A549 (cell line): Measurements from ENCODE around the gene CFAP77. TPM values are rescaled to one million over a fixed set of nuclear protein-coding genes. Genes with fewer than 3 reads are reported as not detected.

Source experiments
- ATAC-seq, 2 experiments: fragments of 200-7000 bp in 1 of 2; fragments of >200 bp in 1 of 2; cut with Nextera tagmentation in 1 of 2; cut with Tn5 transposase in 1 of 2; 3 replicates each; pipeline versions ENCODE4 v1.8.0 to v1.9.1; 2018 to 2020; ENCODE audit warnings: mild to moderate bottlenecking in 1 of 2, moderate library complexity in 1 of 2
- CTCF ChIA-PET: fragments of 300-600 bp; sonication (Branson Sonifier 250); formaldehyde crosslinking; extraction: SDS; loops from one replicate; lab custom pipeline; 2021; ENCODE audit warnings: antibody characterized with exemption, inconsistent platforms; lab: Yijun Ruan, JAX
- POLR2A ChIA-PET: fragments of 350-600 bp; formaldehyde crosslinking; extraction: SDS; loops from one replicate; lab custom pipeline; 2021; ENCODE audit warnings: antibody characterized with exemption, inconsistent platforms; lab: Yijun Ruan, JAX
- DNase-seq, 2 experiments: peaks; one replicate each; pipeline versions ENCODE4 v3.0.0 to v3.0.0-alpha.2; 2011 to 2016; ENCODE audit warnings: low read depth in 1 of 2, low spot score in 1 of 2
- FAIRE-seq: peaks from 2 replicates; lab custom pipeline; 2011; peaks lifted over from hg19 to GRCh38; lab: Jason Lieb, UNC
- H3K27ac ChIP-seq, 2 experiments: fragments of >200 bp; sonication (Bioruptor Twin); formaldehyde crosslinking; 3 replicates each; pipeline ENCODE4 v1.5.1; 2016 to 2017
- H3K4me1 ChIP-seq: fragments of >200 bp; sonication (Bioruptor Twin); formaldehyde crosslinking; 3 replicates; pipeline ENCODE4 v1.6.1; 2016
- H3K4me2 ChIP-seq: fragments of >200 bp; sonication (Bioruptor Twin); formaldehyde crosslinking; 3 replicates; pipeline ENCODE4 v1.6.1; 2016
- H3K4me3 ChIP-seq: fragments of >200 bp; sonication (Bioruptor Twin); formaldehyde crosslinking; 3 replicates; pipeline ENCODE4 v1.5.1; 2016
- H3K9me3 ChIP-seq: fragments of >200 bp; sonication (Bioruptor Twin); formaldehyde crosslinking; 3 replicates; pipeline ENCODE4 v1.6.1; 2016
- ATOH8 ChIP-seq: fragments of 250-450 bp; sonication (Bioruptor Pico); IDR thresholded peaks from 2 replicates; pipeline ENCODE4 v1.5.0; 2020; ENCODE audit warnings: low read depth, mild to moderate bottlenecking, moderate library complexity
- CBX8 ChIP-seq: fragments of 200-600 bp; sonication (generic); IDR thresholded peaks from 2 replicates; pipeline ENCODE4 v1.6.1; 2016
- FOSB ChIP-seq: fragments of 250-450 bp; sonication (Bioruptor Pico); IDR thresholded peaks from 2 replicates; pipeline ENCODE4 v1.5.0; 2020; ENCODE audit warnings: mild to moderate bottlenecking, moderate library complexity
- FOSL2 ChIP-seq, 2 experiments: fragments of 450-650 bp in 1 of 2; fragments of >200 bp in 1 of 2; sonication (Bioruptor Twin) in 1 of 2; formaldehyde crosslinking; IDR thresholded peaks; 2 replicates each; pipeline versions ENCODE4 v1.5.0 to v1.6.1; 2016 to 2020; ENCODE audit warnings: mild to moderate bottlenecking in 1 of 2, moderate library complexity in 1 of 2
- GATA3 ChIP-seq: IDR thresholded peaks from 2 replicates; pipeline ENCODE4 v1.6.1; 2012; ENCODE audit warnings: borderline replicate concordance
- HDAC2 ChIP-seq: fragments of 200-600 bp; sonication (generic); IDR thresholded peaks from 2 replicates; pipeline ENCODE4 v1.6.1; 2016
- HOXA7 ChIP-seq: fragments of 250-450 bp; sonication (Bioruptor Pico); IDR thresholded peaks from 2 replicates; pipeline ENCODE4 v1.5.0; 2020; ENCODE audit warnings: mild to moderate bottlenecking, moderate library complexity
- HOXB5 ChIP-seq: fragments of 250-450 bp; sonication (Bioruptor Pico); IDR thresholded peaks from 2 replicates; pipeline ENCODE4 v1.5.0; 2020; ENCODE audit warnings: mild to moderate bottlenecking, moderate library complexity
- NFE2L2 ChIP-seq: fragments of 150-350 bp; conservative IDR thresholded peaks from 2 replicates; pipeline ENCODE4 v1.6.1; 2014; ENCODE audit warnings: low read length
- RARB ChIP-seq: fragments of 250-450 bp; sonication (Bioruptor Pico); IDR thresholded peaks from 2 replicates; pipeline ENCODE4 v1.8.0; 2021; ENCODE audit warnings: mild to moderate bottlenecking, moderate library complexity
- RCOR1 ChIP-seq: fragments of 150-350 bp; IDR thresholded peaks from 2 replicates; pipeline ENCODE4 v1.6.1; 2014; ENCODE audit warnings: antibody characterized with exemption, low read length, low read depth
- RFX5 ChIP-seq: fragments of 450-650 bp; IDR thresholded peaks from 2 replicates; pipeline ENCODE4 v1.7.1; 2014; ENCODE audit warnings: antibody characterized with exemption, mild to moderate bottlenecking, moderate library complexity
- USF2 ChIP-seq: fragments of 450-650 bp; IDR thresholded peaks from 2 replicates; pipeline ENCODE4 v1.6.1; 2014; ENCODE audit warnings: antibody characterized with exemption
- ZNF302 ChIP-seq: fragments of 250-450 bp; sonication (Bioruptor Pico); IDR thresholded peaks from 2 replicates; pipeline ENCODE4 v1.9.0; 2021; ENCODE audit warnings: inconsistent platforms, mild to moderate bottlenecking, moderate library complexity
- WGBS: methylation state at CpG from one replicate; pipeline ENCODE4 v1.1.6; 2017; ENCODE audit errors: missing lambda C conversion rate; 5-methylcytosine and 5-hydroxymethylcytosine counted together
- polyA plus RNA-seq, 4 experiments: library from polyadenylated mRNA; depleted of rRNA in 3 of 4; stranded (reverse); fragments of >200 nt; fragmentation: RNase III in 1 of 4; extraction: RNeasy Plus Mini Kit Qiagen cat#74134 plus additional on column Dnase treatment in 1 of 4; gene quantifications; 2 replicates in 3 of 4; 3 replicates in 1 of 4; pipeline ENCODE4 v1.2.3, GENCODE V29; 2011 to 2017
- TF ChIP-seq, protein P1 (sequence below): IDR thresholded peaks from 2 replicates; pipeline ENCODE4 v1.6.1; 2012
- TF ChIP-seq, protein P2 (sequence below): IDR thresholded peaks from 2 replicates; pipeline ENCODE4 v1.6.1; 2012; ENCODE audit warnings: low read depth, borderline replicate concordance
- TF ChIP-seq, protein P3 (sequence below): IDR thresholded peaks from 2 replicates; pipeline ENCODE4 v1.6.1; 2012
- TF ChIP-seq, protein P4 (sequence below): fragments of >200 bp; sonication (Bioruptor Twin); formaldehyde crosslinking; IDR thresholded peaks from 2 replicates; pipeline ENCODE4 v1.6.1; 2016
- TF ChIP-seq, protein P5 (sequence below): fragments of 200-600 bp; sonication (generic); IDR thresholded peaks from 2 replicates; pipeline ENCODE4 v1.6.1; 2016; ENCODE audit warnings: antibody characterized with exemption, mild to moderate bottlenecking, moderate library complexity

The CFAP77 gene
- polyA plus RNA-seq, 2 of the 4 experiments (the other 2 are of a cell fraction) = 0.05 TPM; not detected in 1

DNA sequence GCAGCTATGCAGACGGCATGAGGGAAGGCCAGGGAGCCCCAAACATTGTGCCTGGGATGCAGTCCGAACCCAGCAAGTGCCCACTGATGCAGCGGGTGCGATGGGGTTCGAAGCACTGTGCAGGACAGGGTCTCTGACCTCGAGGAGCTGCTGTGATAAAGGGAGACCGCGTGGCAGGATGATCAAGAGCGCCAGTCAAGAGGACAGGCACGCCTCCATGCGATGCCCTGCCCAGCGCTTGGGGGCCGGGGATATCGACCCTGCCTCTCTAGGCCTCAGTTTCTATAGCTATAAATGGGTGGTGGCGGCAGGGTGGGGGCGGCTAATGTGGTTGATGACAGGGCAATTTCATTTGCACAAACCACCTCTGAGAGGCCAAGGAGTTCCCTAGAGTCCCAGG, 87.7 kb downstream of the CFAP77 start:
- ChIA-PET CTCF (interaction anchor here (1.2 to 3.5 kb wide), 5 partner anchors 9 to 124 kb away, joined by 3 to 29 read pairs (median 4); no protein-coding TSS in a partner anchor), POLR2A (no interaction called here)
- no peak for FAIRE-seq

More for the DNA sequence above, 87.7 kb downstream of the CFAP77 start:
- Histone ChIP-seq H3K27ac (no peak overlapping the region), H3K4me1 (no peaks in the 10 kb centered on the region), H3K4me3 (no peak overlapping the region), H3K4me2 (no peak overlapping the region), H3K9me3 (no peaks in the 10 kb centered on the region)
- ATAC-seq (no peak), DNase-seq (no peak)
- WGBS = 66% methylated on average over 16 of the region's 16 CpGs
- TF ChIP-seq, protein P1, sequence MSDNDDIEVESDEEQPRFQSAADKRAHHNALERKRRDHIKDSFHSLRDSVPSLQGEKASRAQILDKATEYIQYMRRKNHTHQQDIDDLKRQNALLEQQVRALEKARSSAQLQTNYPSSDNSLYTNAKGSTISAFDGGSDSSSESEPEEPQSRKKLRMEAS = no peak
- TF ChIP-seq RFX5 (no peak), CBX8 (no peak), ZNF302 (CRISPR knock-in tag) (no peak), GATA3 (no peak), HOXB5 (CRISPR knock-in tag) (no peak), ATOH8 (no peak), RCOR1 (no peak), FOSL2 (IDR thresholded peaks at IDR 0.05) (no peak), FOSL2 (CRISPR knock-in tag; IDR thresholded peaks at IDR 0.05) (no peak), FOSB (CRISPR knock-in tag) (no peak), NFE2L2 (no peak), USF2 (no peak), RARB (CRISPR knock-in tag) (no peak), HDAC2 (no peak), HOXA7 (CRISPR knock-in tag) (no peak)
- TF ChIP-seq, protein P2, sequence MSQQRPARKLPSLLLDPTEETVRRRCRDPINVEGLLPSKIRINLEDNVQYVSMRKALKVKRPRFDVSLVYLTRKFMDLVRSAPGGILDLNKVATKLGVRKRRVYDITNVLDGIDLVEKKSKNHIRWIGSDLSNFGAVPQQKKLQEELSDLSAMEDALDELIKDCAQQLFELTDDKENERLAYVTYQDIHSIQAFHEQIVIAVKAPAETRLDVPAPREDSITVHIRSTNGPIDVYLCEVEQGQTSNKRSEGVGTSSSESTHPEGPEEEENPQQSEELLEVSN = no peak
- TF ChIP-seq, protein P3, sequence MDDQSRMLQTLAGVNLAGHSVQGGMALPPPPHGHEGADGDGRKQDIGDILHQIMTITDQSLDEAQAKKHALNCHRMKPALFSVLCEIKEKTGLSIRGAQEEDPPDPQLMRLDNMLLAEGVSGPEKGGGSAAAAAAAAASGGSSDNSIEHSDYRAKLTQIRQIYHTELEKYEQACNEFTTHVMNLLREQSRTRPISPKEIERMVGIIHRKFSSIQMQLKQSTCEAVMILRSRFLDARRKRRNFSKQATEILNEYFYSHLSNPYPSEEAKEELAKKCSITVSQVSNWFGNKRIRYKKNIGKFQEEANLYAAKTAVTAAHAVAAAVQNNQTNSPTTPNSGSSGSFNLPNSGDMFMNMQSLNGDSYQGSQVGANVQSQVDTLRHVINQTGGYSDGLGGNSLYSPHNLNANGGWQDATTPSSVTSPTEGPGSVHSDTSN = no peak
- TF ChIP-seq, protein P4, sequence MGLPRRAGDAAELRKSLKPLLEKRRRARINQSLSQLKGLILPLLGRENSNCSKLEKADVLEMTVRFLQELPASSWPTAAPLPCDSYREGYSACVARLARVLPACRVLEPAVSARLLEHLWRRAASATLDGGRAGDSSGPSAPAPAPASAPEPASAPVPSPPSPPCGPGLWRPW = no peak
- TF ChIP-seq, protein P5, sequence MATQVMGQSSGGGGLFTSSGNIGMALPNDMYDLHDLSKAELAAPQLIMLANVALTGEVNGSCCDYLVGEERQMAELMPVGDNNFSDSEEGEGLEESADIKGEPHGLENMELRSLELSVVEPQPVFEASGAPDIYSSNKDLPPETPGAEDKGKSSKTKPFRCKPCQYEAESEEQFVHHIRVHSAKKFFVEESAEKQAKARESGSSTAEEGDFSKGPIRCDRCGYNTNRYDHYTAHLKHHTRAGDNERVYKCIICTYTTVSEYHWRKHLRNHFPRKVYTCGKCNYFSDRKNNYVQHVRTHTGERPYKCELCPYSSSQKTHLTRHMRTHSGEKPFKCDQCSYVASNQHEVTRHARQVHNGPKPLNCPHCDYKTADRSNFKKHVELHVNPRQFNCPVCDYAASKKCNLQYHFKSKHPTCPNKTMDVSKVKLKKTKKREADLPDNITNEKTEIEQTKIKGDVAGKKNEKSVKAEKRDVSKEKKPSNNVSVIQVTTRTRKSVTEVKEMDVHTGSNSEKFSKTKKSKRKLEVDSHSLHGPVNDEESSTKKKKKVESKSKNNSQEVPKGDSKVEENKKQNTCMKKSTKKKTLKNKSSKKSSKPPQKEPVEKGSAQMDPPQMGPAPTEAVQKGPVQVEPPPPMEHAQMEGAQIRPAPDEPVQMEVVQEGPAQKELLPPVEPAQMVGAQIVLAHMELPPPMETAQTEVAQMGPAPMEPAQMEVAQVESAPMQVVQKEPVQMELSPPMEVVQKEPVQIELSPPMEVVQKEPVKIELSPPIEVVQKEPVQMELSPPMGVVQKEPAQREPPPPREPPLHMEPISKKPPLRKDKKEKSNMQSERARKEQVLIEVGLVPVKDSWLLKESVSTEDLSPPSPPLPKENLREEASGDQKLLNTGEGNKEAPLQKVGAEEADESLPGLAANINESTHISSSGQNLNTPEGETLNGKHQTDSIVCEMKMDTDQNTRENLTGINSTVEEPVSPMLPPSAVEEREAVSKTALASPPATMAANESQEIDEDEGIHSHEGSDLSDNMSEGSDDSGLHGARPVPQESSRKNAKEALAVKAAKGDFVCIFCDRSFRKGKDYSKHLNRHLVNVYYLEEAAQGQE = no peak
